BLaER1 (cell line): ENCODE results near the gene KLHL35.
A peak's percentile ranks its signal among the peaks of the same experiment; 100 is the strongest.

ENCODE experiments used
- H3K27ac ChIP-seq: shearing (Covaris generic); formaldehyde crosslinking; 2 replicates; pipeline ENCODE4 v1.8.1; 2022
- H3K27me3 ChIP-seq: shearing (Covaris generic); formaldehyde crosslinking; 2 replicates; pipeline ENCODE4 v1.8.1; 2022
- H3K36me3 ChIP-seq: shearing (Covaris generic); formaldehyde crosslinking; 2 replicates; pipeline ENCODE4 v1.8.1; 2022
- H3K4me1 ChIP-seq: shearing (Covaris generic); formaldehyde crosslinking; 2 replicates; pipeline ENCODE4 v1.8.1; 2022
- H3K4me2 ChIP-seq: shearing (Covaris generic); formaldehyde crosslinking; 2 replicates; pipeline ENCODE4 v1.8.1; 2022
- H3K4me3 ChIP-seq: shearing (Covaris generic); formaldehyde crosslinking; 2 replicates; pipeline ENCODE4 v1.8.1; 2022
- H3K9ac ChIP-seq: shearing (Covaris generic); formaldehyde crosslinking; 2 replicates; pipeline ENCODE4 v1.8.1; 2022
- H3K9me3 ChIP-seq: shearing (Covaris generic); formaldehyde crosslinking; 2 replicates; pipeline ENCODE4 v1.8.1; 2022
- H4K20me1 ChIP-seq: shearing (Covaris generic); formaldehyde crosslinking; 2 replicates; pipeline ENCODE4 v1.8.1; 2022
- Cebpa-rat ChIP-seq: shearing (Covaris generic); IDR thresholded peaks from 2 replicates; pipeline ENCODE4 v1.8.1; 2022

The KLHL35 gene

DNA sequence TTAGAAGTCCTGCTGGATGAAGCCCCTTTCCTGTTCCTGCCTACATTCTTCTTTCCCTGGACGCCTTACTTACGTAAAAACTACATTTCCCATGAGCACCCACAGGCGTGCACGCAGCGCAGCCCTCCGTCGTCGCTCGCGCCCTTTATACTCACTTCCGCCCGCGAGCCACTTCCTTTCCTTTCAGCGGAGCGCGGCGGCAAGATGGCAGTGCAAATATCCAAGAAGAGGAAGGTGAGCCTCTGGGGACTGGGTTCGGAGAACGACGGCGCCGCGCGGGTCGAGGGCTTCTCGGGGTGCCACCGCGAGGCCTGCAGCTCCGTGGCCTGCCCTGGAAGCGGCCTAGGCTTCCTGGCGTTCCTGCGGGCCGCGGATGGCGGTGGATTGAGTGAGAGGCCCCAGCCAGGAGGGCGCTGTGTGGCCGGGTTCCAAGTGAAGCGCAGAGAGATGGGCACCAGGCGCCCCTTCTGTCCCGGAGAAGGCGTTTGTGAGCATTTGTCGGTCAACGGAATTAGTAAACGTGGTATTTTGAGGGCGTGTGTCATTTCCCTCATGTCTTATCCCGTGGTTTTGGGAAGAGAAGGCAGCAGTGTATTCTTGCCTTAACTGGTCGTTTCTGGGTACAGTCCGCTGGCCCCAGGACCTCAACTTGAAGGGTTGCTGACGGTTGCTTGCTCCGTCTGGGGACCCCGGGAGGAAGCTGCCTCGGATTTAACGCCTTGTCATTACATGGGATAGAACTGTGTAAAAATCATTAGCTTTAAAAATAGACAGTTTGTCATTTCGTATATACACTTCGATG is 33.5 kb downstream of the KLHL35 start, which contains the start of gene RPS3:
RPS3 (plus strand) TSS at position 175 of the 802 bp plus-strand sequence; CDS start at position 205, 30 bp downstream.
- Histone ChIP-seq H3K36me3 (peaks cover 43% of the 10 kb centered on the region), H3K4me1 (peaks cover 71% of the 10 kb centered on the region)

DNA sequence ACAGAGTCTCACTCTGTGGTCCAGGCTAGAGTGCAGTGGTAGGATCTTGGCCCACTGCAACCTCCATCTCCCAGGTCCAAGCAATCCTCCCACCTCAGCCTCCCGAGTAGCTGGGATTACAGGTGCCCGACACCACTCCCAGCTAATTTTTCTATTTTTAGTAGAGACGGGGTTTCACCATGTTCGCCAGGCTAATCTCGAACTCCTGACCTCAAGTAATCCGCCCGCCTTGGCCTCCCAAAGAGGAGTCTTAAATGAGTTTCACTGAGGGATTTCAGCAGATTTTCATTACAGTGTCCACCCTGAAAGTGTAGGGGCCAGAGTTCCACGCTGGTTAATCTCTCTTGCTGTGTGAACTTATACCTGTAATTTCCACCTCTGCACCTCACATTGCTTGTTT is 34.1 kb downstream of the KLHL35 start:
- peak overlapping the region; percentile 36; the same call in 1 of the 2 replicates for H3K4me3 ChIP-seq
- no peak for TF ChIP-seq Cebpa-rat
- peaks cover 44% of the 10 kb centered on the region for H4K20me1 ChIP-seq
- no peaks in the 10 kb centered on the region for H3K27me3 ChIP-seq
- H3K36me3 ChIP-seq: peaks cover 36% of the 10 kb centered on the region
- H3K4me2 ChIP-seq: peak overlapping the region; percentile 87
- no peaks in the 10 kb centered on the region for H3K9me3 ChIP-seq
- peaks cover 67% of the 10 kb centered on the region for H3K4me1 ChIP-seq
- peak overlapping the region; percentile 97 for H3K27ac ChIP-seq
- no peak overlapping the region for H3K9ac ChIP-seq

More for the DNA sequence above, 33.5 kb downstream of the KLHL35 start, which contains the start of gene RPS3:
- Histone ChIP-seq H4K20me1 (peaks cover 51% of the 10 kb centered on the region), H3K4me2 (peak within 1 kb of the TSS; percentile 87), H3K27ac (peak within 1 kb of the TSS; percentile 97), H3K9ac (peak within 1 kb of the TSS; percentile 98), H3K27me3 (no peaks in the 10 kb centered on the region), H3K9me3 (no peaks in the 10 kb centered on the region), H3K4me3 (peak within 1 kb of the TSS; percentile 84)
- TF ChIP-seq Cebpa-rat: no peak

DNA sequence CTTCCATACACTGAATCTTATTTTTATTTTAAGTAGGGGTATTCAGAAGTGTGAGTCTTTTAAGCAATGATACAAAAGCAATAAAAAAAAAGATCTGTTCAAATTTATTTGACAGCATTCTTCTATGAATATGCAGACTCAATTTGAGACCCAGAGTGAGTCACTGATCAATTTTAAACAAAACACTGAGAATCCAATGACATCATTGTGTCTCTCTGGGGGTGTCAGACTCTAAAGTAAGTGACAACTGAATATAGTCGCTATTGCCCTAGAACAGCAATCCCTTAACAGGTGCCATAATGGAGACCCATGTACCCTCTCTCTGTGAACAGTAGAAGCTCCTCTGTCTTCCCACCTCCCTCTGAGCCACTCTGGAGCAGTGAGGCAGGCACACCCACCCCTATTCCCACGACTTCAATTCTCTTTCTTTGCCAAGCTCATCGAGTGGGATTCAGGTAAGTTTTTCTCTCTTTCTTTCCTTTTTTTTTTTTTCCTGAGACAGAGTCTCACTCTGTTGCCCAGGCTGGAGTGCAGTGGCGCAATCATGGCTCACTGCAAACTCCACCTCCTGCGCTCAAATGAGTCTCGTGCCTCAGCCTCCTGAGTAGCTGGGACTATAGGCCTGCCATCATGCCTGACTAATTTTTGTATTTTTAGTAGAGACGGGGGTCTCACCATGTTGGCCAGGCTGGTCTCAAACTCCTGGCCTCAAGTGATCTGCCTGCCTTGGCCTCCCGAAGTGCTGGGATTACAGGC is 38.7 kb downstream of the KLHL35 start:
- Histone ChIP-seq H3K4me2 (peak overlapping the region; percentile 40; the same call in 1 of the 2 replicates), H3K27ac (0 out of 2 replicates have a peak overlapping the region, but pooled peaks have one; percentile 12), H3K9ac (no peak overlapping the region; the same call in 1 of the 2 replicates), H4K20me1 (no peaks in the 10 kb centered on the region), H3K36me3 (no peaks in the 10 kb centered on the region), H3K27me3 (no peaks in the 10 kb centered on the region), H3K9me3 (no peaks in the 10 kb centered on the region), H3K4me1 (peaks cover 32% of the 10 kb centered on the region), H3K4me3 (no peak overlapping the region)
- TF ChIP-seq Cebpa-rat: no peak

DNA sequence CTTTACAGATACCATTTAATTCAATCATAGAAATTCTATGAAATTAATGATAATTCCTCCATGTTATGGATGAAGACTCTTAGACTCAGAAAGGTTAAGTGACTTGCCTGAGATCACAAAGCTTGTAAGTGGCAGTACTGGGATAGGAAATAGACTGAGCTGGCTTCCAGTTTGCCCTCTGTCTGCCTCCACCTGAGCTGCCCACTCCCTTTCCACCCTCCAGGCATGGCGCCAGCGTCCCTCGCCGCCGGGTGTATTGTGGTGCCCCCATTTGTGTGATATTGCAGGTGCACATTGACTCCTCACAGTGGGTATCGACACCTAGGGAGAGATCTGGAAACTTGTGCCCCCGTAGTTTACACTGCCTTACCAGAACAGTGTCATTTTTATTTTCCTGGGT is 43.1 kb downstream of the KLHL35 start:
- Histone ChIP-seq H3K9me3 (no peaks in the 10 kb centered on the region), H3K9ac (no peak overlapping the region), H3K36me3 (no peaks in the 10 kb centered on the region), H4K20me1 (no peaks in the 10 kb centered on the region), H3K27me3 (no peaks in the 10 kb centered on the region), H3K4me3 (no peak overlapping the region), H3K27ac (no peak overlapping the region), H3K4me1 (peaks cover 11% of the 10 kb centered on the region), H3K4me2 (no peak overlapping the region)
- TF ChIP-seq Cebpa-rat: no peak

DNA sequence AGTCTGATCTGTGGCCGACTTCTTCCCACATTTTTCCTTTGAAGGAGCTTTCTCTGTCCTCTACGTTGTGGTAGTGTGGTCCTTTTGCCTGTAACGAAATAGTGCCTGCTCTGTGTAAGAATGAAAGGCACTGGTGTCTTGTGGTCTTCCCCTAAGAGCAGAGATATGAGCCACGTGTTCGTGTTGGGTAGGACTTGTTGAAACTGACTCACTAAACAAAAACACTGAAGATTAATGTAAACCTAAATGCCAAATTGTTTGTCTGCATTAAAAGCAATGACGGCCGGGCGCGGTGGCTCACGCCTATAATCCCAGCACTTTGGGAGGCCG is 43.8 kb downstream of the KLHL35 start:
- TF ChIP-seq Cebpa-rat: no peak
- Histone ChIP-seq H3K27ac (no peak overlapping the region), H3K4me1 (peaks cover 12% of the 10 kb centered on the region), H3K9ac (no peak overlapping the region), H3K27me3 (no peaks in the 10 kb centered on the region), H3K4me3 (no peak overlapping the region), H4K20me1 (no peaks in the 10 kb centered on the region), H3K36me3 (no peaks in the 10 kb centered on the region), H3K9me3 (no peaks in the 10 kb centered on the region), H3K4me2 (0 out of 2 replicates have a peak overlapping the region, but pooled peaks have one; percentile 3)

DNA sequence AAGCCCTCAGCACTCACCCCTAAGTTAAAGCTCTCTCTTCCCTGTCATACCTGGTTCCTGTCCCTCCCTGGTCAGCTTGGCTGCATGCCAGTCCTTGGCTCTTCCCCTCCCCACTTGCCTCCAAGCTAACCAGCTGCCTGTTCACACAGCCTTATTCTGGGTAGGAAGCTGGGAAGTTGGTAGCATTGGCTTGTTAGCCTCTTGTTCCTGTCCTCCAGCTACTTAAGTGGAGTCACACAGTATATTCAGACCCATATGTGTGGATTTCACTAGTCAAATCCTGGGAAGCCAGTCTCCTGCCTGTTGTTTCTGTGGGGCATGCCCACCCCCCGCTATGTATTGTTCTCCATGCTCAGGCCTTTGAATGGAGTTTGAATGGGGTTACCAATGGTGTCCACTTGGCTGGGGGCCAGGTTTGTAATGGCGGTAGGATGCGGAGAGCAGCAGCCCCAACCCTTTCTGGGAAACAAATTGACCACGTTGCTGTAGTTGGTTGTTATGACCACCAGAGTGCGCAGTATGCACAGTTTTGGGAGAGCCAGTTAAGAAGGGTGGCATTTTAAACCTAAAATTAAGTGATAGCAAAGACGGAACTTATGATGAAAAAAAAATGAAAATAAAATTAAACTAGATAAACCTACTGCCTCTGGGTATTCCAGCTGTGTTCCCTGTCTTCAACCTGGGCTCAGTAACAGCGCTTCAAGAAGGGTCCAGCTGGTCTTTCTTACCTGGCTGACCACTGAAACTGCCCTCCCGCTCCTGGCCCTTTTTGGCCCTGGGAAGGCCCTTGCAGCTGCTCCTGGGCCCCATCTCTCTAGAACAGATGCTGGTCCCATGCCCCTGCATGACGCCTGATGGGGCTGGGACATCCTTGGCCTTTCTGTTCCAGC is 44.4 kb downstream of the KLHL35 start:
- Histone ChIP-seq H4K20me1 (no peaks in the 10 kb centered on the region), H3K27ac (no peak overlapping the region), H3K9me3 (no peaks in the 10 kb centered on the region), H3K27me3 (no peaks in the 10 kb centered on the region), H3K4me1 (peaks cover 18% of the 10 kb centered on the region), H3K4me3 (no peak overlapping the region), H3K36me3 (no peaks in the 10 kb centered on the region), H3K4me2 (0 out of 2 replicates have a peak overlapping the region, but pooled peaks have one; percentile 3), H3K9ac (no peak overlapping the region)
- no peak for TF ChIP-seq Cebpa-rat

DNA sequence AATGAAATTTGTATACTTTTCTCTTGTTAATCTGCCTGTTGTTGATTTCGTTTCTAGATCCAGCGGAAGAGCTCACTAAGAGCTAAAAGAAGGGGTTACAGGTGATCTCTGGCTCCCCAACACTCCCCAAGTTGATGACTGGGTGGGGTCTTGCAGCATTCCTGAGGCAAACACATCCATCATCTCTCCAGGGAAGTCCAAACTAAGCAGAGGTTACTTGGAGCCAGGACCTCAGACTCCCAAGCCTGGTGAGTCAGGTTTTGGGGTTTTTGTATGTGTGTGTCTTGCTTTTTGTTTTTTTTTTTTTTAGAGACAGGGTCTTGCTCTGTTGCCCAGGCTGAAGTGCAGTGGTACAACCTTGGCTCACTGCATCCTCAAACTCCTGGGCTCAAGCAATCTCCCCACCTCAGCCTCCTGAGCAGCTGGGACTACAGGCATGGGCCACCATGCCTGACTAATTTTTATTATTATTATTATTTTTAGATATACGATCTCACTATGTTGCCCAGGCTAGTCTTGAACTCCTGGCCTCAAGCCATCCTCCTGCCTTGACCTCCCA is 45.2 kb downstream of the KLHL35 start:
- Histone ChIP-seq H3K36me3 (no peaks in the 10 kb centered on the region), H3K4me2 (no peak overlapping the region), H3K27me3 (no peaks in the 10 kb centered on the region), H3K27ac (no peak overlapping the region), H3K4me1 (peaks cover 25% of the 10 kb centered on the region), H3K9ac (no peak overlapping the region), H4K20me1 (no peaks in the 10 kb centered on the region), H3K4me3 (no peak overlapping the region), H3K9me3 (no peaks in the 10 kb centered on the region)
- TF ChIP-seq Cebpa-rat: no peak

DNA sequence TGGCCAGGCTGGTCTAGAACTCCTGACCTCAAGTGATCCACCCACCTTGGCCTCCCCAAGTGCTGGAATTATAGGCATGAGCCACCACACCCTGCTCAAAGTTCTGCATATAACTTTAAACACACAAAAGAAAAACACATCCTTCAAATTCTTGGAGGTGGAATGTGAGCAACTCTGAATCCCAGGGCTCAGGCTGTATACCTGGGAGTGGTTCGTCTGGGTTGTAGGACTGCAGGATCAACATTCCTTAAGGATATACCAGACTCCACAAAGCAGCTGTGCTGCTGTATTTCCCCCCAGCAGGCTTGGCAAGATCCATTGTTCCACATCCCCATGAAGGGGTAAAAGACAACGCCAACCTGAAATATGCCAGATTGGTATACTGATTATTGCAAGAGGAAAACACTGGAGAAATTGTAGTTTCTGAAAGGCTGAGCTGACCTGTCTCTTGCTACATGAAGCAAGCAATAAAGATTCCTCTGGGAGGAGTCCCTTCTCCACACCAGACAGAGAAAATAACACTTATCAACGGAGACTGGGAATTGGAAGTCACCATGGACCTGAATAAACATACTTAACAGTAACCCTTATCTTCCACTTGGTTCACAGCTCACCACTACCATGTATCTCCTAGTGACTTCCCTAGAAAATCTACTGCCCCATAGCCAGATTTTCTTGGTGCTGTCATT is 45.9 kb downstream of the KLHL35 start:
- Histone ChIP-seq H3K4me3 (no peak overlapping the region), H3K4me2 (no peak overlapping the region), H4K20me1 (no peaks in the 10 kb centered on the region), H3K4me1 (peaks cover 25% of the 10 kb centered on the region), H3K9ac (no peak overlapping the region), H3K27me3 (no peaks in the 10 kb centered on the region), H3K36me3 (no peaks in the 10 kb centered on the region), H3K9me3 (no peaks in the 10 kb centered on the region), H3K27ac (no peak overlapping the region)
- TF ChIP-seq Cebpa-rat: no peak
